ENCODE results near the gene ATF7.
A peak's percentile ranks its signal among the peaks of the same experiment; 100 is the strongest.
"Not testable (repeated sequence)": the region's sequence is repeated elsewhere in the genome, so short reads cannot be mapped to it uniquely, and the experiment has no call there.

The ATF7 gene

GRCh38 chr12:53481458-53481857 is 144.7 kb downstream of the ATF7 start:
- not testable (repeated sequence) for DNase-seq

GRCh38 chr12:53480491-53481442 is 145.4 kb downstream of the ATF7 start:
- no peak for DNase-seq

GRCh38 chr12:53479331-53479730 is 146.9 kb downstream of the ATF7 start:
- no peak for DNase-seq

GRCh38 chr12:53478865-53479264 is 147.3 kb downstream of the ATF7 start:
- no peak for DNase-seq

- peak in 1 of 4 experiments; percentile 29 for DNase-seq
Measured at GRCh38 chr12:53476769-53477209, 149.4 kb downstream of the ATF7 start.

- DNase-seq: peak in 2 of 4 experiments; percentile 35 to 36
Measured at GRCh38 chr12:53474819-53475218, 151.4 kb downstream of the ATF7 start.

- DNase-seq: no peak
Measured at GRCh38 chr12:53474077-53474476, 152.1 kb downstream of the ATF7 start.

- DNase-seq: no peak
Measured at GRCh38 chr12:53472056-53472582, 154.1 kb downstream of the ATF7 start.

GRCh38 chr12:53468282-53468681 is 157.9 kb downstream of the ATF7 start:
- DNase-seq: no peak

- no peak for DNase-seq
Measured at GRCh38 chr12:53467880-53468279, 158.3 kb downstream of the ATF7 start.

- no peak for DNase-seq
Measured at GRCh38 chr12:53467082-53467481, 159.1 kb downstream of the ATF7 start.

- DNase-seq: no peak
Measured at GRCh38 chr12:53466640-53467039, 159.5 kb downstream of the ATF7 start.

GRCh38 chr12:53465679-53466078 is 160.5 kb downstream of the ATF7 start:
- peak in 1 of 4 experiments; percentile 23 for DNase-seq

- DNase-seq: no peak
Measured at GRCh38 chr12:53464685-53465418, 161.3 kb downstream of the ATF7 start.

- no peak for DNase-seq
Measured at GRCh38 chr12:53463802-53464560, 162.2 kb downstream of the ATF7 start.

GRCh38 chr12:53462935-53463334 is 163.2 kb downstream of the ATF7 start:
- no peak for DNase-seq

- DNase-seq: no peak
Measured at GRCh38 chr12:53461591-53461990, 164.6 kb downstream of the ATF7 start.

- DNase-seq: no peak
Measured at GRCh38 chr12:53461059-53461458, 165.1 kb downstream of the ATF7 start.

- DNase-seq: no peak
Measured at GRCh38 chr12:53459097-53459496, 167.1 kb downstream of the ATF7 start.
